ENCODE measurements around the gene PARD6B.
"Not testable (repeated sequence)": the region's sequence is repeated elsewhere in the genome, so short reads cannot be mapped to it uniquely, and the experiment has no call there.

The PARD6B gene

GRCh38 chr20:50799890-50800550 is 68.6 kb downstream of the PARD6B start:
- no peak for DNase-seq (ENCODE audit: low spot score)

DNA sequence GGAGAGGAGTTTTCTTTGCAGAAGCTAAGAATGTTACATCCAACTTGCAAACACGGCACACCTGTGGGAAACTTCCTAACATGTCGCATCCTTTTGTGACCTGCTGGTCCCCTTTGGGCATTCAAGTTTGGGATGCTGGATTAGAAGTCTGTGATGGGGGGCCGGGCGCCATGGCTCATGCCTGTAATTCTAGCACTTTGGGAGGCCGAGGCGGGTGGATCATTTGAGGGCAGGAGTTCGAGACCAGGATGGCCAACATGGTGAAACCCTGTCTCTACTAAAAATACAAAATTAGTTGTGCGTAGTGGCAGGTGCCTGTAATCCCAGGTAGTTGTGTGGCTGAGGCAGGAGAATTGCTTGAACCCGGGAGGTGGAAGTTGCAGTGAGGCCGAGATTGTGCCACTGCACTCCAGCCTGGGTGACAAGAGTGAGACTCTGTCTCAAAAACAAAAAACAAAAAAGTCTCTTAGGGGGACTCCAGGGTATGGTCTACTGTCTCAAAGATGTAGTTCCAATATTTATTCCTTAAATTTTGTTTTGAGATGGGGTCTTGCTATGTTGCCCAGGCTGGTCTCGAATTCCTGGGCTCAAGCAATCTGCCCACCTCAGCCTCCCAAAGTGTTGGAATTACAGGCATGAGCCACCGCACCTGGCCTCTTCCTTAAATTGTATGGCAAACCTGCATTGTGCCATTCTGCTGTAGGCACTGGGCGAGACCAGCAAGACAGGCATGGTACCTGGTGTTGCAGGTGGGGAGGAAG is 69.8 kb downstream of the PARD6B start:
- DNase-seq (ENCODE audit: low spot score): not testable (repeated sequence)

DNA sequence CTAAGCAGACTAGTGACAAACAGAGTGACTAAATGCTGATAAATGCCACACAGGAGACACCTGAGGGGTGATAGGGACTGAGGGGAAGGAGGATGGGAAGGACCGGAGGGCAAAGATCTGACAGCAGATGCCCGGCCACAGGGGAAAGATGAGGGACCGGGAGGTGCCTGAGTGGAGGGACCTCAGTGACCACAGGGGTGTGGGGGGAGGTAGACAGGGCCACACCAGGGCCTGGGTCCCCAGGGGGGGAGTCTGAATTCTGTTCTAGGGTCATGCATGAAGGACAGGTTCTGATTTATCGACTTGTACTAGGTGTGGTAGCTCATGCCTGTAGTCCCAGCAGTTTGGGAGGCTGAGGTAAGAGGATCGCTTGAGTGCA is 70.4 kb downstream of the PARD6B start:
- DNase-seq (ENCODE audit: low spot score): no peak

- no peak for DNase-seq (ENCODE audit: low spot score)
Observed at GRCh38 chr20:50802289-50802688, 70.9 kb downstream of the PARD6B start.

DNA sequence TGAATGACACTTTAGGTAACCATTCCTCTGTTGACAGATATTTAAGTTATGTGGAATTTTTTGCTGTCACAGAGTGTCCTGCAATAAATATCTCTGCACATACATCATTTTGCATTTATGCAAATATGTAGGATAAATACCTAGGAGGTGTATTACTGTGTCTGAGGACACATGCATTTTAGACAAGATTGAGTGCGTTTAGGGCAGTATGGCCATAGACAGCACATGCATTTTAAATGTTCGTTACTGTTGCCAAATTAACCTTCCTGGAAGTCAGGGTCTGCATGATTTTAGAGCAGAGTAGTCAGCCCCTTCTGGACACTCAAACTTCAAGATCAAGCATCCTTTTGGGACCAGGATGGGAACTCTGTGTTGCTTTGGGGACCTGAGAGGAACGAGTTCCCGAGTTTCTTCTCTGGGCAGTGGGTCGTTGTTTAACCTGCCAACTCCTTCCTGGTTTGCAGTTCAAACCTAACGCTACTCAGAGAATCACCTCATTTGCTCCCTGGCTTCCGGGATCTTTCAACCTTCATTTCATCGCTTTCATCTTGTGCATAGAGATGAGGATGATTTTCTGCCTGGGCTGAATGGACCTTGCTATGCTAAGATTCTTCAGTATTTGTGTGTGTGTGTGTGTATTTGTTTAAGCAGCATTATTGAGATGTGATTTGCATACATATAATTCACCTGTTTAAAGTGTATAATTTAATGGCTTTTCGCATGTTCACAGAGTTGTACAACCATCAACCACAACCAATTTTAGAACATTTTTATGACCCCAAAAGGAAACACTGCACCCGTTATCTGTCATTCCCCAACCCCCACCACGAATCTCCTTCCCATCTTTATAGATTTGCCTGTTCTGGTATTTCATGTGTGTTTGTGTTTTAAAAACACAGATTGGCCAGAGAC is 73.3 kb downstream of the PARD6B start:
- no peak for DNase-seq (ENCODE audit: low spot score)

DNA sequence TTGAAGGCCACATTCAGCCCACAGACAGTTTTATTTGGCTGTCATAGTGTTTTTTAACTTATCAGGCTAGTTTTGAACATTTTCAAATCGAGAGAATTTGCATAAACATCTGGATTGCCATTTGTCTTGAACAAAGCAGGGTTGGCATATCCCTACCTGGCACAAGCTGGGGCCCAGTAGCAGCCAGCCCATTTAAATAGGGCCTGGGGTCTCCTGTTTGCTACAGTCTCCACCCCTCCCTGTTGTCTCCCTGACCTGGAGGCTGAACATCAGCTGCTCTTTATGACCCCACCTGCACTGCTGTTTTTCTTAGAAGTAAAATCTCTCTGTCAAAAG is 73.9 kb downstream of the PARD6B start:
- no peak for DNase-seq (ENCODE audit: low spot score)

- DNase-seq (ENCODE audit: low spot score): no peak
Observed at GRCh38 chr20:50806126-50806768, 74.9 kb downstream of the PARD6B start.
